ENCODE measurements around the gene SPACDR.

SPACDR gene

GRCh38 chr7:100415448-100415847 is 48.6 kb downstream of the SPACDR start:
- DNase-seq (ENCODE audit: low read depth in 2 of 2) = no peak

GRCh38 chr7:100413889-100414288 is 50.2 kb downstream of the SPACDR start:
- DNase-seq (ENCODE audit: low read depth in 2 of 2) = no peak

GRCh38 chr7:100413346-100413745 is 50.7 kb downstream of the SPACDR start:
- DNase-seq (ENCODE audit: low read depth in 2 of 2) = no peak

- DNase-seq (ENCODE audit: low read depth in 2 of 2) = no peak
Observed at GRCh38 chr7:100411101-100411500, 53.0 kb downstream of the SPACDR start.

- peak in 1 of 2 donors; percentile 45 for DNase-seq (ENCODE audit: low read depth in 2 of 2)
Observed at GRCh38 chr7:100407285-100408180, 56.5 kb downstream of the SPACDR start.

- DNase-seq (ENCODE audit: low read depth in 2 of 2) = no peak
Observed at GRCh38 chr7:100406767-100407166, 57.3 kb downstream of the SPACDR start.
